Upper lobe of right lung (tissue), 1 donor: ENCODE data around the gene ABCA12. TPM values are rescaled to one million over a fixed set of nuclear protein-coding genes. Genes with fewer than 3 reads are reported as not detected.

ENCODE experiments used
- ATAC-seq: fragments of 200-7000 bp; cut with Tn5 transposase; one replicate; pipeline ENCODE4 v1.9.1; 2020; ENCODE audit warnings: mild to moderate bottlenecking, moderate library complexity
- DNase-seq: peaks from one replicate; pipeline ENCODE4 v3.0.0-alpha.2; 2020
- H3K27ac ChIP-seq: fragments of 200-600 bp; one replicate; pipeline ENCODE4 v1.8.0; 2022
- H3K27me3 ChIP-seq: fragments of 200-600 bp; one replicate; pipeline ENCODE4 v1.8.0; 2022; ENCODE audit warnings: mild to moderate bottlenecking
- H3K36me3 ChIP-seq: fragments of 200-600 bp; one replicate; pipeline ENCODE4 v1.8.0; 2022
- H3K4me1 ChIP-seq: fragments of 200-600 bp; one replicate; pipeline ENCODE4 v1.8.0; 2022
- H3K4me3 ChIP-seq: fragments of 200-600 bp; one replicate; pipeline ENCODE4 v1.8.0; 2022; ENCODE audit warnings: mild to moderate bottlenecking
- H3K9me3 ChIP-seq: fragments of 200-600 bp; one replicate; pipeline ENCODE4 v1.8.0; 2022
- CTCF ChIP-seq: fragments of 200-600 bp; IDR thresholded peaks from one replicate; pipeline ENCODE4 v1.8.0; 2022; ENCODE audit warnings: antibody characterized with exemption
- intact Hi-C: fragments of 100-400 bp; cut with DNase I; formaldehyde crosslinking; loops from one replicate; pipeline ENCODE4 v1.11.0; 2022
- total RNA-seq: library from RNA; stranded (reverse); fragmentation: NEBNext Ultra II Directional; extraction: Animal tissue kit (Norgen Biotek cat#: 25700); gene quantifications from one replicate; pipeline ENCODE4 v1.2.1, GENCODE V29; 2021
- donor health status: DM: no; HTN: yes; CAD: no; lungs with severe emphysema.

ABCA12 gene
- total RNA-seq, 1 donor from 2014 or later: 0.17 TPM

GRCh38 chr2:215084080-215084479, 54.3 kb downstream of the ABCA12 start:
- H3K27me3 ChIP-seq: no peaks in the 10 kb centered on the region
- TF ChIP-seq CTCF: no peak
- no peaks in the 10 kb centered on the region for H3K4me1 ChIP-seq
- ATAC-seq: no peak
- no peaks in the 10 kb centered on the region for H3K36me3 ChIP-seq
- no peak for DNase-seq
- H3K9me3 ChIP-seq: no peaks in the 10 kb centered on the region
- intact Hi-C loops: no loop called here
- H3K27ac ChIP-seq: no peak overlapping the region
- no peak overlapping the region for H3K4me3 ChIP-seq

GRCh38 chr2:215083146-215083545, 55.3 kb downstream of the ABCA12 start:
- TF ChIP-seq CTCF: no peak
- Histone ChIP-seq H3K4me3 (no peak overlapping the region), H3K4me1 (no peaks in the 10 kb centered on the region), H3K36me3 (no peaks in the 10 kb centered on the region), H3K9me3 (no peaks in the 10 kb centered on the region), H3K27me3 (no peaks in the 10 kb centered on the region), H3K27ac (no peak overlapping the region)
- DNase-seq: no peak
- ATAC-seq: no peak
- intact Hi-C loops: no loop called here

GRCh38 chr2:215082446-215082845, 56.0 kb downstream of the ABCA12 start:
- DNase-seq (no peak), ATAC-seq (no peak)
- H3K4me3 ChIP-seq: no peak overlapping the region
- H3K27me3 ChIP-seq: peaks cover 5% of the 10 kb centered on the region
- no peaks in the 10 kb centered on the region for H3K4me1 ChIP-seq
- H3K27ac ChIP-seq: no peak overlapping the region
- no peak for TF ChIP-seq CTCF
- H3K9me3 ChIP-seq: no peaks in the 10 kb centered on the region
- intact Hi-C loops: no loop called here
- no peaks in the 10 kb centered on the region for H3K36me3 ChIP-seq

- intact Hi-C loops: no loop called here
- H3K9me3 ChIP-seq: no peaks in the 10 kb centered on the region
- no peak for ATAC-seq
- peaks cover 5% of the 10 kb centered on the region for H3K27me3 ChIP-seq
- DNase-seq: no peak
- H3K27ac ChIP-seq: no peak overlapping the region
- H3K4me3 ChIP-seq: no peak overlapping the region
- TF ChIP-seq CTCF: no peak
- H3K4me1 ChIP-seq: no peaks in the 10 kb centered on the region
- H3K36me3 ChIP-seq: no peaks in the 10 kb centered on the region
These were observed 57.9 kb downstream of the ABCA12 start for GRCh38 chr2:215080545-215080944.

- Histone ChIP-seq H3K27me3 (no peaks in the 10 kb centered on the region), H3K36me3 (no peaks in the 10 kb centered on the region), H3K4me3 (no peak overlapping the region), H3K27ac (no peak overlapping the region), H3K4me1 (no peaks in the 10 kb centered on the region), H3K9me3 (no peaks in the 10 kb centered on the region)
- intact Hi-C loops: no loop called here
- DNase-seq (no peak), ATAC-seq (no peak)
- no peak for TF ChIP-seq CTCF
These were observed 66.8 kb downstream of the ABCA12 start for GRCh38 chr2:215071676-215072075.

- intact Hi-C loops: no loop called here
- H3K27me3 ChIP-seq: no peaks in the 10 kb centered on the region
- H3K9me3 ChIP-seq: no peaks in the 10 kb centered on the region
- H3K4me1 ChIP-seq: no peaks in the 10 kb centered on the region
- H3K4me3 ChIP-seq: no peak overlapping the region
- no peak overlapping the region for H3K27ac ChIP-seq
- H3K36me3 ChIP-seq: no peaks in the 10 kb centered on the region
- TF ChIP-seq CTCF: no peak
- DNase-seq: no peak
- no peak for ATAC-seq
These were observed 70.0 kb downstream of the ABCA12 start for GRCh38 chr2:215068399-215068798.
